GM12864 (cell line): ENCODE results near the gene FNBP1L.

Experiments used
- DNase-seq: peaks from one replicate; pipeline ENCODE4 v3.0.0-alpha.2; 2011; ENCODE audit warnings: low read depth
- H3K4me3 ChIP-seq: 2 replicates; pipeline ENCODE4 v1.5.1; 2011; ENCODE audit warnings: mild to moderate bottlenecking, low read depth, low read length, control low read depth
- CTCF ChIP-seq: IDR thresholded peaks from 2 replicates; pipeline ENCODE4 v1.5.1; 2011; ENCODE audit warnings: low read depth, mild to moderate bottlenecking, moderate library complexity, low read length, control low read depth, inconsistent platforms; ENCODE audit errors: missing control alignments

FNBP1L gene

GRCh38 chr1:93603601-93604000 is 155.7 kb downstream of the FNBP1L start:
- H3K4me3 ChIP-seq = no peak overlapping the region
- no peak for TF ChIP-seq CTCF
- DNase-seq = no peak
